Activated CD8-positive, alpha-beta memory T cell treated with anti-CD3 and anti-CD28 coated beads, Interleukin-2, amount 10 ng/mL, durations not matched to agents 7 days and 5 days (primary cell): ENCODE measurements around the gene PTPRN2. TPM values are rescaled to one million over a fixed set of nuclear protein-coding genes. Genes with fewer than 3 reads are reported as not detected.

ENCODE experiments used
- ATAC-seq: fragments of 150-1000 bp; cut with Tn5 transposase; one replicate; pipeline ENCODE4 v1.10.0; 2021; ENCODE audit warnings: moderate library complexity
- CTCF ChIA-PET: fragments of 350-600 bp; sonication (Branson Sonifier 250); formaldehyde crosslinking; loops from one replicate; lab custom pipeline; 2021; ENCODE audit warnings: antibody characterized with exemption; lab: Charles Lee
- DNase-seq: peaks from one replicate; pipeline ENCODE4 v3.0.0-alpha.2; 2020
- H3K27ac Mint-ChIP-seq: one replicate; pipeline ENCODE4 v1.8.0; 2021; ENCODE audit warnings: mild to moderate bottlenecking, mixed read lengths
- H3K27me3 Mint-ChIP-seq: one replicate; pipeline ENCODE4 v1.8.0; 2021; ENCODE audit warnings: mixed read lengths
- H3K36me3 Mint-ChIP-seq: one replicate; pipeline ENCODE4 v1.8.0; 2021; ENCODE audit warnings: mild to moderate bottlenecking, mixed read lengths
- H3K4me1 Mint-ChIP-seq: one replicate; pipeline ENCODE4 v1.8.0; 2021; ENCODE audit warnings: mixed read lengths
- H3K4me3 Mint-ChIP-seq: one replicate; pipeline ENCODE4 v1.8.0; 2021; ENCODE audit warnings: mild to moderate bottlenecking, moderate library complexity, mixed read lengths
- H3K9me3 Mint-ChIP-seq: one replicate; pipeline ENCODE4 v1.8.0; 2022; ENCODE audit warnings: low read depth, mixed read lengths
- total RNA-seq, 2 experiments: library from RNA; stranded (reverse); gene quantifications; one replicate each; pipeline ENCODE4 v1.2.3, GENCODE V29; 2021

Gene PTPRN2
- total RNA-seq, 2 experiments from 2014 or later, result 3.2 to 5.7 TPM

- no peak overlapping the region for H3K4me3 Mint-ChIP-seq
- DNase-seq (no peak), ATAC-seq (no peak)
- no peak overlapping the region for H3K27ac Mint-ChIP-seq
- H3K36me3 Mint-ChIP-seq, result no peaks in the 10 kb centered on the region
- H3K9me3 Mint-ChIP-seq, result no peaks in the 10 kb centered on the region
- CTCF ChIA-PET, result no interaction called here
- H3K4me1 Mint-ChIP-seq, result peaks cover 11% of the 10 kb centered on the region
- peaks cover 61% of the 10 kb centered on the region for H3K27me3 Mint-ChIP-seq
Observed at GRCh38 chr7:157581740-157582139, 1005.9 kb downstream of the PTPRN2 start.

- Mint-ChIP-seq H3K27me3 (peaks cover 57% of the 10 kb centered on the region), H3K9me3 (no peaks in the 10 kb centered on the region), H3K36me3 (no peaks in the 10 kb centered on the region), H3K27ac (no peak overlapping the region), H3K4me3 (no peak overlapping the region), H3K4me1 (peaks cover 20% of the 10 kb centered on the region)
- CTCF ChIA-PET, result no interaction called here
- no peak for DNase-seq
- ATAC-seq, result no peak
Observed at GRCh38 chr7:157580324-157580723, 1007.3 kb downstream of the PTPRN2 start.

- Mint-ChIP-seq H3K4me3 (no peak overlapping the region), H3K36me3 (no peaks in the 10 kb centered on the region)
Observed at GRCh38 chr7:157579425-157579824, 1008.2 kb downstream of the PTPRN2 start.

DNA sequence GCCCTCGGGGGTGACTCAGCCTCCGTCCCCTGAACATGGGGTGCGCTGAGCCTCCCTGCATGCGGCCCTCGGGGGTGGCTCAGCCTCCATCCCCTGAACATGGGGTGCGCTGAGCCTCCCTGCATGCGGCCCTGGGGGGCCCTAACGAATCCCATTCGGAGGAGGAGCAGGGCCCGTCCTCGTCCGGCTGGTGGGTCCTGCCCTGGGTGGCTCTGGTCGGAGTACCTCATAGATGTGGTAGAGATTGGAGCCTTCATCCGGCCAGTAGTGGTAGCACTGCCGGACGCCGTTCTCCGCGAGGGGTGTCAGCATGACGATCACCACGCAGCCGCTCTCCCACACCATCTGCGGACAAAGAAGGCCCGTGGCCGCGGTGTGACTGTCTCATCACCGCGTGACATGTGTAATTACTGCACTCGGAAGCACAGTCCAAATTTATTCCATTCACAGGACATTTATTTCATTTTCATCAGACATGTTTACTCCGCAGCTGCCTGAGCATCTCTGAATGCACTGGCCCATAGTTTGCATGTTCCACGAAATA, 1009.8 kb downstream of the PTPRN2 start:
- CTCF ChIA-PET, result no interaction called here
- H3K27me3 Mint-ChIP-seq, result peaks cover 48% of the 10 kb centered on the region
- H3K36me3 Mint-ChIP-seq, result peaks cover 2% of the 10 kb centered on the region
- no peak for ATAC-seq
- no peak overlapping the region for H3K4me3 Mint-ChIP-seq
- H3K9me3 Mint-ChIP-seq, result peaks cover 4% of the 10 kb centered on the region
- no peak for DNase-seq
- no peak overlapping the region for H3K27ac Mint-ChIP-seq
- peaks cover 41% of the 10 kb centered on the region for H3K4me1 Mint-ChIP-seq

More at GRCh38 chr7:157579425-157579824, 1008.2 kb downstream of the PTPRN2 start:
- no peak for ATAC-seq
- DNase-seq, result no peak
- H3K4me1 Mint-ChIP-seq, result peaks cover 26% of the 10 kb centered on the region
- no peak overlapping the region for H3K27ac Mint-ChIP-seq
- CTCF ChIA-PET, result no interaction called here
- H3K27me3 Mint-ChIP-seq, result peaks cover 54% of the 10 kb centered on the region
- no peaks in the 10 kb centered on the region for H3K9me3 Mint-ChIP-seq

DNA sequence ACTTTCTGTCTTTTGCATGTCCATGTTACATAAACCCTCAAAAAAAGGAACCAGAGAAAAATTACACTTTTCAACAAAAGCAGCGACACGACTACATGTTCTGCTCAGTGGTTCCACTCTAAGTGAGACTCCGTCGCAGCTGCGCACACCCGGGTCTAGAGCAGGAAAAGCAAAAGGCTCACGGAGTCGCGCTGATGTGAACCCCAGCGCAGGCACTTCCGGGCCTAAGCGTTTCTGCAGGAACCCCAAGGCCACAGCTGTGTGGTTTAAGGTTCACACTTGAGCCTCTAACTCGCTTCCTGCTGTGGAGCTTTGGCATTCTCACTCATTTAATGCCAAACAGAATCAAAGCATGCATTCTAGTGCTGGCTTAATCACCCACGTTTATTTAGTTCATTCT, 1010.6 kb downstream of the PTPRN2 start:
- DNase-seq (peak; percentile 53), ATAC-seq (no peak)
- Mint-ChIP-seq H3K27ac (peak overlapping the region; percentile 80), H3K4me3 (peak overlapping the region; percentile 68), H3K4me1 (peaks cover 48% of the 10 kb centered on the region), H3K9me3 (peaks cover 4% of the 10 kb centered on the region), H3K36me3 (peaks cover 3% of the 10 kb centered on the region), H3K27me3 (peaks cover 48% of the 10 kb centered on the region)
- CTCF ChIA-PET, result no interaction called here

DNA sequence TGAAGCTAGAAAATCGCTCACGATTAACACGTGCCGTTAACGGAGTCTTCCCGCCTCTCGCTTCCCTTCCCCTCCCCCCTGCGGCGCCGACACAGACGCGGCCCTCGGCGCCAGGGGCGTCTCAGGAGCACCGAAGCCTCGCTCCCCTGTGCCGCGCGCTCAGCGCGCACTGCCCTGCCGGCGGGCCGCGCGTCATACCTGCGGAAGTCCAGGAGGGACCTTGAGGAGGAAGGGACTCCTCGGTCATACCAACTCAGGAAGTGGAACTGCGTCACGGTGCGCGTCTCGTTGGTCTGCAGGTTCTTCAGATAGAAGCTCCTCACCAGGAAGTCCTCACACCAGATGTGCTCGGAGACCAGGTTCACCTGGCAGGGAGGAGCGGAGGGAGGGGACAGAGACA, 1011.2 kb downstream of the PTPRN2 start:
- peak overlapping the region; percentile 68 for H3K4me3 Mint-ChIP-seq
- H3K9me3 Mint-ChIP-seq, result peaks cover 4% of the 10 kb centered on the region
- ATAC-seq (peak; percentile 84), DNase-seq (peak; percentile 84)
- CTCF ChIA-PET, result interaction anchor here (0.9 kb wide), 1 partner anchor 8 kb away, joined by 3 read pairs; no protein-coding TSS in a partner anchor
- H3K27ac Mint-ChIP-seq, result peak overlapping the region; percentile 80
- H3K36me3 Mint-ChIP-seq, result peaks cover 5% of the 10 kb centered on the region
- H3K4me1 Mint-ChIP-seq, result peaks cover 54% of the 10 kb centered on the region
- peaks cover 44% of the 10 kb centered on the region for H3K27me3 Mint-ChIP-seq

- no peak for ATAC-seq
- peak; percentile 52 for DNase-seq
- peaks cover 5% of the 10 kb centered on the region for H3K36me3 Mint-ChIP-seq
- H3K27ac Mint-ChIP-seq, result peak overlapping the region; percentile 80
- H3K4me3 Mint-ChIP-seq, result peak overlapping the region; percentile 68
- peaks cover 44% of the 10 kb centered on the region for H3K27me3 Mint-ChIP-seq
- CTCF ChIA-PET, result interaction anchor here (0.7 to 0.9 kb wide), 2 partner anchors 9 to 37 kb away, joined by 3 to 4 read pairs; no protein-coding TSS in a partner anchor
- H3K9me3 Mint-ChIP-seq, result peaks cover 4% of the 10 kb centered on the region
- H3K4me1 Mint-ChIP-seq, result peaks cover 54% of the 10 kb centered on the region
Observed at GRCh38 chr7:157575777-157576176, 1011.8 kb downstream of the PTPRN2 start.

DNA sequence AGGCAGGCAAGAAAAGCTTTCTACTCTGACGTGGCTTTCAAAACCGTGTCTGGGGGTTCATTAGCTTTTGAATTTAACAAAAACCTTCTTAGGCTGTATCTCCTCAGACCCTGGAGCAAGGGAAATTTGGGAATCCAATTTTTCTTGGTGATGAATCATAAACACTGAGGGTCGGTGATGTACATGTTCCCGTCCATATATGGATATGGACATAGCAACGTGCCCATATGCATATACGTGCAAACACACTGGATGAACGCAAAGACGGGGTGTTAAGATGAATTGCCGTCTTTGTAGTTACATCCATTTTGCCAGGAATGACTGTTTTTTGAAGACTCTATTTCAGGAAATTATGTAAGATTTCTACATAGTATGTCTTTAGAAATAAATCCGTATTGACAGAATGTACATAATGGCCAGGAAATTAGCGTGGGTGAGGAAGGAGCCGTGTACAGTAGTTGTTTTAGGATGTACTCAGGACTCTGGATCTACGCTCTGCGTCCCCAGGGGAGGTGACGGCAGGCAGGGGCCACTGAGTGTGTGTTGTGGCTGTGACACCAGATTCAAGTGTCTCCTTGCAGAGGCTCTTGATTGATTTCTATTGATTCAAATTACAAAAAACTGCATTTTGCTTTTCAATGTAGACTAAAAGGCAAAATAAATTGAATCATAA, 1012.6 kb downstream of the PTPRN2 start:
- Mint-ChIP-seq H3K27me3 (peaks cover 44% of the 10 kb centered on the region), H3K9me3 (peaks cover 4% of the 10 kb centered on the region), H3K36me3 (peaks cover 8% of the 10 kb centered on the region), H3K4me3 (no peak overlapping the region), H3K27ac (no peak overlapping the region), H3K4me1 (peaks cover 62% of the 10 kb centered on the region)
- no peak for ATAC-seq
- DNase-seq, result no peak
- CTCF ChIA-PET, result interaction anchor here (0.7 to 0.9 kb wide), 2 partner anchors 10 to 38 kb away, joined by 3 to 4 read pairs; no protein-coding TSS in a partner anchor

DNA sequence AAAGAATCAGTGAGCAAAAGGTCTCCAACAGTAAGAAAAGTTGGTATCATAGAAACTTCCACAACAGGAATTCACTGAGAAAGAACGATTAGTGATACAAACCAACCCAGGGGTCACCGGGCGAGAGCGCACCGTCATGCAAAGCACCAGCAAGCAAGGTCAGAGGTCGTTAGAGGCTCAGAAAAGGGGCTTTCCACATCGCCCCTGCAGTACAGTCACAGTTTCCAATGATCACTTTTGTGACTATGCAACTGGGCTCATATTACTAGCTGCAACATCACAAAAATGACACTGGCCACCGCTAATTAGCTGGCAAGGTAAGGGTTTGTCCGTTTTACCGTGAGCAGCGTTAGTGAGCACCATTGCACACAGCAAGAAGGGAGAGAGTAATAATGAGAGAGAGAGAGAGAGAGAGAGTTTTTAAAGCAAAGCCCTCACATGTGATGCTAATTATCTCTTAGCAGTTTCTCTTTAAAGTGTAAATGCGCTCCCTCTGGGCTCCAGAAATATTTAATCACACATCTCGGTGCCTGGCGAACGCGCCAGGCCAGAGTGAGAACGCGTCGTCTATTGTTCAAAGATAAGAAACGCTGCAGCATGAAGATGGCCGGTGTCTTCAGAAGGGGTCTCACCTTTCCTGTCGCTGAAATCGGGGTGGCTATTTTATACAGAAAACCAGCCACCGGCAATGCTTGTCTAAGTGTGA, 1013.4 kb downstream of the PTPRN2 start:
- peaks cover 4% of the 10 kb centered on the region for H3K9me3 Mint-ChIP-seq
- H3K27ac Mint-ChIP-seq, result peak overlapping the region; percentile 18
- H3K4me1 Mint-ChIP-seq, result peaks cover 69% of the 10 kb centered on the region
- H3K4me3 Mint-ChIP-seq, result peak overlapping the region; percentile 2
- CTCF ChIA-PET, result no interaction called here
- DNase-seq (no peak), ATAC-seq (no peak)
- peaks cover 40% of the 10 kb centered on the region for H3K27me3 Mint-ChIP-seq
- peaks cover 8% of the 10 kb centered on the region for H3K36me3 Mint-ChIP-seq

- peak overlapping the region; percentile 29 for H3K27ac Mint-ChIP-seq
- H3K36me3 Mint-ChIP-seq, result peaks cover 8% of the 10 kb centered on the region
- ATAC-seq (no peak), DNase-seq (peak; percentile 56)
- peaks cover 33% of the 10 kb centered on the region for H3K27me3 Mint-ChIP-seq
- H3K4me1 Mint-ChIP-seq, result peaks cover 80% of the 10 kb centered on the region
- no peak overlapping the region for H3K4me3 Mint-ChIP-seq
- CTCF ChIA-PET, result no interaction called here
- H3K9me3 Mint-ChIP-seq, result peaks cover 4% of the 10 kb centered on the region
Observed at GRCh38 chr7:157573244-157573643, 1014.4 kb downstream of the PTPRN2 start.

GRCh38 chr7:157572622-157573021, 1015.0 kb downstream of the PTPRN2 start:
- Mint-ChIP-seq H3K4me3 (no peak overlapping the region), H3K9me3 (peaks cover 4% of the 10 kb centered on the region), H3K27me3 (peaks cover 32% of the 10 kb centered on the region), H3K27ac (no peak overlapping the region), H3K4me1 (peaks cover 86% of the 10 kb centered on the region), H3K36me3 (peaks cover 8% of the 10 kb centered on the region)
- CTCF ChIA-PET, result no interaction called here
- ATAC-seq (no peak), DNase-seq (no peak)

GRCh38 chr7:157570531-157571200, 1017.0 kb downstream of the PTPRN2 start:
- peaks cover 4% of the 10 kb centered on the region for H3K9me3 Mint-ChIP-seq
- peak overlapping the region; percentile 91 for H3K27ac Mint-ChIP-seq
- ATAC-seq (peak; percentile 59), DNase-seq (peak; percentile 72)
- peak overlapping the region; percentile 88 for H3K4me3 Mint-ChIP-seq
- peaks cover 13% of the 10 kb centered on the region for H3K36me3 Mint-ChIP-seq
- peaks cover 72% of the 10 kb centered on the region for H3K4me1 Mint-ChIP-seq
- peaks cover 19% of the 10 kb centered on the region for H3K27me3 Mint-ChIP-seq
- CTCF ChIA-PET, result no interaction called here

- Mint-ChIP-seq H3K4me1 (peaks cover 67% of the 10 kb centered on the region), H3K27ac (peak overlapping the region; percentile 91), H3K36me3 (peaks cover 17% of the 10 kb centered on the region), H3K27me3 (peaks cover 14% of the 10 kb centered on the region), H3K4me3 (peak overlapping the region; percentile 88), H3K9me3 (peaks cover 4% of the 10 kb centered on the region)
- DNase-seq, result no peak
- ATAC-seq, result no peak
- CTCF ChIA-PET, result interaction anchor here (1.0 to 1.3 kb wide), 2 partner anchors 43 to 67 kb away, joined by 3 read pairs; no protein-coding TSS in a partner anchor
Observed at GRCh38 chr7:157569967-157570366, 1017.7 kb downstream of the PTPRN2 start.
